Measurements from ENCODE around the gene YWHAQ.
A peak's percentile ranks its signal among the peaks of the same experiment; 100 is the strongest.
"Not testable (repeated sequence)": the region's sequence is repeated elsewhere in the genome, so short reads cannot be mapped to it uniquely, and the experiment has no call there.

Gene YWHAQ

DNA sequence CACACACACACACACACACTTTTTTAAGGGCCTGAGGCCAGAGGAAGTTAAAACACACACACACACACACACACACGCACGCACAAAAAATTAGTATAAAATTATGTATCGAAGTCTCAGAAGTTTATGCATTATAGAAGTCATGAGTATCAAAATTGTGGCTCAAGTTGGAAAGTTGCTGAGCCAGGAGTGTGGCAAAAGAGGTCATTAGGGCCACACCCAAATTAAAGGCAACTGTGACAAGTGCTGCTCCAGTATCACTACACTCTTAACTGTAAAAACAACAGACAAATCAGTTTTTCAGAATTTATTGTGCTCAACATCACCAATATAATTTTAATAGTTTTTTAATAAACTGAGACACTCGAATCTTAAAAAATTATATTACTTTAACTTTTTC, 36.9 kb downstream of the YWHAQ start:
- DNase-seq: no peak

DNA sequence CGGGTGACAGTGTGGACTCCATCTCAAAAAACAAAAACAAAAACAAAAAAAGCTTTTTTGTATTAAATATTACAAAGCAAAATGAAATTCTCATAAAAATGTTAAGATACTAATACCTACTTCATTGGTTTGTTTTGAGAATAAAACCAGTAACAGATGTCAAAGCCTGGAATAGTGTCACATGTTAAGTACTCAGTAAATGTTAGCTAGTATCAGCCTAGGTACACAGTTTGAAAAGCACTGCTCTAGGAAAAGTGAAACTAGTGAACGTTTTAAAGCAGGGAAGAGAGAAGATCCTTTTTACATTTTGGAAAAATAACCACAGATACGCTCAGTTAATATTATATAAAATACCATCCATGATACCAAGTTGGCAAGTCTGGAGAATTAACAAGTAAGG, 38.1 kb downstream of the YWHAQ start:
- DNase-seq: no peak

- DNase-seq: no peak
These were observed 40.2 kb downstream of the YWHAQ start for GRCh38 chr2:9590641-9591040.

DNA sequence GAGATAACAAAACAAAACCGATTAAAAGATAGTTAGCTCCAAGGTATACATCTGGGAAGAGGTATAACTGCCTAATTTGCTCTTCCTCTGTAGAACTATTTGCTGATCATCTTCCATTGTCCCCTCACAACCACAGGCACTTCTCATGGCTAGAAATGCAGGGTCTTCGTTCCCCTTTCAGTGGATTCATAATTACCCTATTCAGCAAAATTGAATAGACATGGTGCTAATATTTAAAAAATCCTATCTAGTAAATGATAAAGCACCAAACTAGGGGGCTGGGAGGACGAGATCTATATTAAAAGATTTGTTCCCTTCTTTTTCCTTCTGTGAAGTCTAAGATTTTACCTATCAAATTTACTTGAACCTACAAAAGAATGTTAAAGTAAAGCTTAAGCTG, 44.3 kb downstream of the YWHAQ start:
- DNase-seq: no peak

GRCh38 chr2:9585486-9585885, 45.3 kb downstream of the YWHAQ start:
- no peak for DNase-seq

GRCh38 chr2:9584902-9585301, 45.9 kb downstream of the YWHAQ start:
- not testable (repeated sequence) for DNase-seq

GRCh38 chr2:9582624-9583023, 48.2 kb downstream of the YWHAQ start:
- no peak for DNase-seq

GRCh38 chr2:9578467-9579235, 52.1 kb downstream of the YWHAQ start:
- DNase-seq: no peak

DNA sequence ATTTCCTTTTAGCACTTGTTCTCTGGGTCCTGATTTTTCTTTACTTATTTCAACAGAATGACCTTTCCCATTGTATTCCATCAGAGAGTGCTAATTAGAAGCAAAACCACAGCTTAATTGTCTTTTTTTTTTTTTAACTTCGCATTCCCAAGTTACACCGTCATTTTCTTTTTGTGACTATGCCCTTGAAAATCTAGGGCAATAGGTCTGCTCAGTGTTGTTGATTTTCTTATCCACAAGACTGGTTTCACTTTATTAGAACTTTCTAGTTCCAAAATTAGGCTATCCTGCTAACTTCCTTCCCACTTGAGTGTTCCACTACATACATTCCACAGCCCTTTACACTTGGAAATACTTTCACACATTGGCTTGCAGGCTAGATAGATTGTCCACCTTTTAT, 56.5 kb downstream of the YWHAQ start:
- no peak for DNase-seq

GRCh38 chr2:9573840-9574239, 57.0 kb downstream of the YWHAQ start:
- DNase-seq: no peak

DNA sequence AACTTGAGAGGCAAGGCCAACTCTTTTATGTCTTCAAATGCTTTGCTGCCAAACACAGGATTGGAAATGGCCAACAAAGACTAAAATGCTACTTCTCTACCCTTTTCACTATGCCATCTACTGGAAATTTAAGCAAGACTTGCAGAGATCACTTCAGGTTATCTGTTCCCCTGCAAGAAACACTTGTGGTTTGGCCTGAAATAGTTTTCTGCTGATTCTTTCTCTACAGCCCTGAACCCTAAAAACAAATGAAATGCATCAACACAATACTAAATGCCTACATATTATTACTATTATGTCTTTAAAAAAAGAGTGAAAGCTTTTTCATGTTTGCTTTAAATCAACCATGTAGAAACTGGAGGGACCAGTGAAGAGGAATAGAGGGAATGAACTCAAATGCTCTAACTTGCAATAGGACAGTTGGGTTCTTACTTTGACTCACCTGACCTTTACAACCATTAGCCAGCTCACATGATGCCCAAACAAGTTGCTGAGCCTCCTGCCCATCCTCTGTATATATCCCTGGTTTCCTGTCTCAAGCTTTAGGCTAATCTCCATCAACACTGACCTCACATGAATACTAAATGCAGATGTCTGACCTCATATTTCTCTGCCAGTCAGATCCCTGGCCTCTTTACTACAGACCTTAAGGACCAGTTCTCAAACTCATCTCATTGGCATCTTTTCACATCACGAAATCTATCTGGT, 57.6 kb downstream of the YWHAQ start:
- no peak for DNase-seq

DNA sequence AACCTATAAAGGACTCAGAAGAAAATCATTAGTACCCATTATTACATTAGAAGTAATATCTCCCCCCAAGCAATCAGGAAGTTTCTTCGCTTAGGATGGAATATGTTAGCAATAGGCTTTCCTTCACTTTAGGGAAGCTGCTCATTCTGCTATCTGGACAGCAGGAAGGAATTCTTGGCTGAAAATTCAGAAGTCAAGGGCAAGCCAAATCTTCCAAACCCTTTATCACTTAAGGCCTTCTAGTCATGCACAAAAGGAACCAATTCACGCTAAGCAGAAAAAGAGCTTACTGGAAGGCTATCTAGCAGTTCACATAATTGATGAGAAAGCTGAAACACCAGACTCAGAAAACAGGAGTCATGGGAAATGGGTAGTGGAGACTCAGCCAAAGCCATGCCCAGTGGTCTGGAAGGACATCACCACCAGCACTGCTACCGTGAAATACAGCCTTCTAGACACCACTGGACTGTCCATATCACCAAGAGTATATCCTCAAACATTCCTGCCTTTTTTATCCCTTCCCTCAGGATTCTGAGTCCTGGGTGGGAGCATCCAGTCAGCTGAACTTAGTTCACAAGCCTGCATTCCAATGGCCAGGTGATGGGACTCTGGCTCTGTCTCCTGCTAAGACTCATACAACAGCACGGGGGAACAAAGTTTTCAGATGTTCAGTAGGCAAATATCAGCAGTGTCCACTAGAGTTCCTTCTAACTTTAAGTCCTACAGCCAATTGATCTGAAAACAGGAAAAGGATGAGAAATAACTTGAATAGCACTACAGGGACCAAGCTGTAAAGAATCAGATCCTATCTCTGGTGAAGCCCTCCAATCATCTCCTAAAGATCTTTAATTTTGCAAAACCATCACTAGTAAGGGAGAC, 60.4 kb downstream of the YWHAQ start:
- no peak for DNase-seq

- DNase-seq: no peak
These were observed 65.2 kb downstream of the YWHAQ start for GRCh38 chr2:9565436-9566153.

- no peak for DNase-seq
These were observed 70.2 kb downstream of the YWHAQ start for GRCh38 chr2:9560628-9561027.

GRCh38 chr2:9558948-9559381, 71.8 kb downstream of the YWHAQ start:
- no peak for DNase-seq

DNA sequence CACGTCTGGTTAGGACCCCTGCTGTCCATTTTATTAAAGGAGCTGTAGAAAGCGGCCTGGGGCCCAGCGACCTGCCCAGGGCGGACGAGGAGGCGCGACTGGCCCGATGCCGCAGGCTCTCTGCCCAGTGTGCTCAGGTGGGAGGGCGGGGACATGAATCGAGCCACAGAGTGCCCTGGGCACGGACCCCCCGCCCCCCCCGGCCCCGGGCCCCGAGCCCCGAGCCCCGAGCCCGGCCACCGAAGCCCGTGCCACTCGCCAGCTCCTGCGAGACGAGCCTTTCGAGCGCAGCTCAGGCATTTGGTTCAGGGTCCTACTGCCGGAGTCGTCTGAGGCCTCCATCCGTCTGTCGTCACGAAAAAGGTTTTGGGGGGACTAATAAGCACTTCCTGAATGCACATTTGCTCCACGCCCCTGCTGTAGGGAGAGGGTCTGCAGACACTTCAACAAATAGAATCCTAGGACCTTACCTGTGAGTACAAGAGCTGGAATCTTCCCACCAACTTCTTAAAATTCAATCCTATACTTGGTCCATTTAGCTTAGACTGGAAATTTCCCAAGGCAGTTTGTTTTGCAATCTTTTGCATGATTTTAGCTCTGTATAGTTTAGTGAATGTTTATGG, 74.6 kb downstream of the YWHAQ start:
- no peak for DNase-seq

DNA sequence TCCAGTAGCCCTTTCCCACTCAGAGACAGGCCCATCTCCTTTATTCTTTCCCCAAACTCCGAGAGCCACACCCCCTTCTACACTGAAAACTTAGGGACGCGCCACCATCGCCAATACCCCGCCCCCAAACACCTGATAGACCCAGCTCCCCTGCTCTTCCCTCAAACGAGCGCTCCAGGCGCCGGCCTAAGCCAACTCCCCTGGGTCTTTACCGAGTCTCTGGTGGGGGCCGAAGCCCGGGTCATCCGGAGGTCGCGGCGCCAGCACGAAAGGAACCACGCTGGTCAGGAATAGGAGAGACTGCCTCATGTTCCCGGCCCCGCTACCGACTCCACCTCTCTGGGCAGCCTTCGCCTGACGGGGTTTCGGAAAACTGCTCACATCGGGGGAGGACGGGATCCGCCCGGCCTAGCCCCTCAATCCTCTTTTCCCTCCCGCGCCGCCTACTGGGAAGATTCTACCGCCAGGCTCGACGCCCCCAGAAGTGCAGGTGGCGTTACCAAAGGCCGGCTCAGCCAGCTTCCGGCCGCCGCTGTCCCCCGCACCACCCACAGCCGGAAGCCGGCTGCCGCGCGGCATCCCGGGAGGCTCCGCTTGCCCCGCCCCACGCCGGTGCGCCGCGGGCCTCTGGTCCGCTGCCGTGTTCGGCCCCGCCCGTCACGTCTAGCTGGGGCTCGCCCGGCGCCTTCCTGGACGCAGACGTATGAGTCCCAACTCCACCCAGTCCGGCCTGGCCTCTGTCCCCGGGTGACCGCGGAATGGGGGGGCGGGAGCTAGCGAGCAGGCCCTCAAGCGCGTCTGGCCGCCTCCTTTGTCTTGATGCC, 75.3 kb downstream of the YWHAQ start, which contains the start of gene ADAM17:
ADAM17 (minus strand) TSS at position 534 of the 824 bp plus-strand sequence; CDS start at position 309, 225 bp downstream.
- peak; percentile 98 for DNase-seq

DNA sequence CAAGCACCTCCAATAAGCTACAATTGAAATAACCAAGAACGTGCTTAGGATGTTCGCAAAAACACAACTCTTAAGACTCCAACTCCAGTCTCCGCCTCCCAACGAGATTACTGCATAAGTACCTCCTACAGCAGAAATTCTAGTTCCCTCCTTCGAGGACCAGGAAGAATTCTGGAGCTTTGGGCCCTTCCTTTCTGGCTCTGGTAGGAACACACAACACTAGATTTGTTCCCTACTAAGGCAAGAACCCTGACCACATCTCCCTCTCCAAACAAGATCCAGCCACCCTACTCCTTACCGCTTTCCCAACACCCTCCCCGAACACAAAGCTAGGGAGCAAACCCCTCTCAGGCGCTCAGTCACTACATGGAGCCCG, 75.9 kb downstream of the YWHAQ start:
- DNase-seq: no peak

GRCh38 chr2:9552219-9553178, 78.3 kb downstream of the YWHAQ start:
- DNase-seq: no peak

DNA sequence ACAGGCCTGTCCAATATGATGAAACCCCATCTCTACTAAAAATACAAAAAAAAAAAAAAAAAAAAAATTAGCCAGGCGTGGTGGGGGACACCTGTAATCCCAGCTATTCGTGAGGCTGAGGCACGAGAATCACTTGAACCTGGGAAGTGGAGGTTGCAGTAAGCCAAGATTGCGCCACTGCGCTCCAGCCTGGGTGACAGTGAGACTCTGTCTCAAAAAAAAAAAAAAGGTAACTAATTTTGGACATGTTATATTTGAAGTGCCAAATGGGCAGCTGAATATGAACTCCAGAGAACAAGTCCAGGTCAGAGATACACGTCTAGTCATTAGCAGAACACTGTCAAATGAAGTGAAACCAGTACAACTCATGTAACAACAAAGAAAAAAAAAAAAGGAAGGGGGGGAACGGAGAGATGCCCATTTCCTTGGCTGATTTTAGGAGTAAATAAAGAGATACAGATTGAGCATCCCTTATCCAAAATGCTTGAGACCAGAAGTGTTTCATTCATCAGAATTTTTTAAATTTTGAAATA, 79.9 kb downstream of the YWHAQ start:
- not testable (repeated sequence) for DNase-seq
